ENCODE measurements around the gene CHST3.
"Not testable (repeated sequence)": the region's sequence is repeated elsewhere in the genome, so short reads cannot be mapped to it uniquely, and the experiment has no call there.

CHST3 gene

DNA sequence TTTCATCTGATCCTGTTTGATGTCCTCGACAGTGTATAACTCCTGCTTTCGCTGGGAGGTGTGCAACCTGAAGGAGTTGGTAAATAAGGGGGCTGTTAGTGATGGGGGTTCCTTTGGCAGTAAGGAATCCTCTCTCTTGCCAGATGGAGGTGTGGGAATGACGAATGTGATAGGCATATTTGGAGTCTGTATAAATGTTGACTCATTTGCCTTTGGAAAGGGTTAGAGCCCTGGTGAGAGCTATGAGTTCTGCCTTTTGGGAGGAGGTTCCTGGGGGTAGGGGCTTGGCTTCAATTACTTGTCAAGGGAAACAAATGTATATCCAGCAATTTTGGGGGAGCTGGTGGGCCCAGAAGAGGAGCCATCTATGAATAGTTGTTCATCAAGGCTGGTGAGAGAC lies 11.4 kb upstream of the CHST3 start:
- no peak for DNase-seq

DNA sequence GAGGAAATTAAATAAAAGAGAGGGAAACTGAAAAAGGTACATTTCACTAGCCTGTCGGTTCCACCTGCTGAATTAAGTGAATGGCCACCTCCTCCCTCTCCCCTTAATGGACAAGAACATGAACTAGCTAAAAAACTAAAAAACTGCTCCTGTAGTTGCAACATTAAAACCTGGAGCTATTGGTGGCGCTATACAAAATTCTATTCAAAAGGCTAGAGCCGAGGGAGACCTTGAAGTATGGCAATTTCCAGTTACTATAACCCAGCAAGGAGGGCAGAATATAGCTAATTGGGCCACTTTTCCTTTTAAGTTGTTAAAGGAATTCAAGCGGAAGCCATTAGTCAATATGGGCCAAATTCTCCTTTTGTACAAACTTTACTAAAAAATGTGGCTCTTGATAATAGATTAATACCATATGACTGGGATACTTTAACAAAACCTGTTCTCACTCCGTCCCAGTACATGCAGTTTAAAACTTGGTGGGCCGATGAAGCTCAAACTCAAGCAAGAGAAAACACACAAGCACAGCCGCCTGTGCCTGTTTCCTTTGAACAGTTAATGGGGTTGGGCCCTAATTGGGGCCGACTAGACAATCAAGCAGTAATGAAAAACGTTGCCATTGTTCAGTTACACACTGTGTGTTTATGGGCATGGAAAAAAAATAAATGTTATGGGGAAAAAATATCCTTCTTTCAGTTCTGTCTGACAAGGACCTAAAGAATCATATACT lies 6.5 kb upstream of the CHST3 start:
- DNase-seq = no peak

DNA sequence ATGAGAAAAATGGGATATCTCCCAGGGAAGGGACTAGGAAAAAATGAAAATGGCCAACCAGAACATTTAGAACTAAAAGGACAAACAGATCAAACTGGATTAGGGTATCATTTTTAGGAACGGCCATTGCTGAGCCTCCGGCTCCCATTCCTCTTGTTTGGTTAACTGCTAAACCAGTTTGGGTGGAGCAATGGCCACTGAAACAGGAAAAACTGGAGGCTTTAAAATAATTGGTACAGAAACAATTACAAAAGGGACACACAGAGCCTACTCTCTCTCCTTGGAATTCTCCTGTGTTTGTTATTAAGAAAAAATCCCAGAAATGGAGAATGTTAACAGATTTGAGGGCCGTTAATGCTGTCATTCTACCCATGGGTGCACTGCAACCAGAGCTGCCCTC lies 4.7 kb upstream of the CHST3 start:
- DNase-seq = no peak

DNA sequence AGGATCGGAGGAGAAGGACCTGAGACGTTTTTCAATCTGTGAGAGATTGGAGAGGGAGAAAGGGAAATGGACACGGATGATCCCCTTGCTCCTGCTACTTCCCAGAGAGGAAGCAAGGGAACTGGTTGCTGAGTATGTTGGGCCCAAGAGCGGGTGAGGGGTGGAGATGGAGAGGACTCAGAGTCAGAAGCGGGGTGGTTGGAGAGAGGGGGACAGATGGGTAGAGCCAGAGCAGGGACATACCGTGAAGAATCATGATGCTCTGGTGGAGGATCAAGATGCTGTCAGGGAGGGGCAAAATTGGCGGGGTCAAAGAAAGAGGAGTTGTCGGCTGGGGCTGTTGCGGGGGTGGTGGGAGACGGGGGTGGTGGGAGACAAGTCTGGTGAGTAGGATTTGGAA lies 2.4 kb upstream of the CHST3 start:
- DNase-seq = no peak

DNA sequence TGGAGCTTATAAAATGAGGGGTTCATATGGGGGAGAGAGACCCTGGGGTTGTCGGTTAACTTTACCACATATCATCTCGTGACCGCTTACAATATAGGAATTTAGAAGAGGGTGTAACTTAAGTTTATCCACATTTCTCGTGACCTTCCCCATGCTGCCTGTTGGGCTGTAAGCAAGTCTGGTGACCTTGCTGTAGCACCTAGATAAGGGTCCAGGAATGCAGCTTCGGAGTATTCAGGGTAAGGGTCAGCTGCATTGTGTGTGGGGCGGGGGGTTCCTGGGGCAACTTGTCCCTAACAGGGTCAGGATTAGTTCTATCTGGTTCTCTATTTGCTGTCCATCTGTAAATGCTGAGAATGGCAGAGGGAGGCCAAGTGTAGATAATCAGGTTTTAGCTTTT lies 1.3 kb upstream of the CHST3 start:
- no peak for DNase-seq

DNA sequence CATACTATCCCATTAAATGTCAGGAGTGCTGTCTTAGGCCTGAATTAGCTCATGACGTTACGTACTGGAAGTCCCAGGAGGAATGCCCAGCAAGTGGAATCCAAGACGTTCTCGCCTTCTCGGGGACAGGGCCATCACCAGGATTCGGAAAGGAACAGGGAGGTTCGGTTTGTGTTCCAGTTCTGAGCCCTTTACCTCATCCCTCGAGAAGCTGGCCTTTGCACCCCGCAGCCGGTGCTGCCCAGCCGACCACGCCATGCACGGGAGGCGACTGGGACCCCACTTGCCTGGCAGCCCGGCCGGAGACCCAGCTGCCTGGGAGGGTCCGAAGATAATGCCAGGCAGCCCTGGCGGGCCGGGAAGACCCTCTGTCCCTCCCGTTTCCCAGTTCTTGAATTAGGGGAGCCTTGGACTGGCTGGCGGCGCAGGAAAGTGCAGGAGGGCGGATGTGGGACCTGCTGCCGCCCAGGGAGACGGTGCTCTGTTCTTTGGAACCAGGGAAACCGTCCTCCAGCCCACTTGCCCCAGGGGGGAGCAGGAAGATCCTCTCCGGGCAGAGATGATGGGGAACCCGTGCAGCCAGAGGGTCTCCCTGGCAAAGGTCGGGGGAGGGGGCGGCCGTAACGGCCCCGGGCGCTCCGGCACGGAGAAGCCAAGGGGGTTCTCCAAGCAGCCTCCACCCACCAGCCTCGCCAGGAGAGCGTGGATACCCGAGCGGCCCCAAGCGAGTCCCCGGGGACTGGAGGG lies 671 bp upstream of the CHST3 start:
- DNase-seq = no peak

DNA sequence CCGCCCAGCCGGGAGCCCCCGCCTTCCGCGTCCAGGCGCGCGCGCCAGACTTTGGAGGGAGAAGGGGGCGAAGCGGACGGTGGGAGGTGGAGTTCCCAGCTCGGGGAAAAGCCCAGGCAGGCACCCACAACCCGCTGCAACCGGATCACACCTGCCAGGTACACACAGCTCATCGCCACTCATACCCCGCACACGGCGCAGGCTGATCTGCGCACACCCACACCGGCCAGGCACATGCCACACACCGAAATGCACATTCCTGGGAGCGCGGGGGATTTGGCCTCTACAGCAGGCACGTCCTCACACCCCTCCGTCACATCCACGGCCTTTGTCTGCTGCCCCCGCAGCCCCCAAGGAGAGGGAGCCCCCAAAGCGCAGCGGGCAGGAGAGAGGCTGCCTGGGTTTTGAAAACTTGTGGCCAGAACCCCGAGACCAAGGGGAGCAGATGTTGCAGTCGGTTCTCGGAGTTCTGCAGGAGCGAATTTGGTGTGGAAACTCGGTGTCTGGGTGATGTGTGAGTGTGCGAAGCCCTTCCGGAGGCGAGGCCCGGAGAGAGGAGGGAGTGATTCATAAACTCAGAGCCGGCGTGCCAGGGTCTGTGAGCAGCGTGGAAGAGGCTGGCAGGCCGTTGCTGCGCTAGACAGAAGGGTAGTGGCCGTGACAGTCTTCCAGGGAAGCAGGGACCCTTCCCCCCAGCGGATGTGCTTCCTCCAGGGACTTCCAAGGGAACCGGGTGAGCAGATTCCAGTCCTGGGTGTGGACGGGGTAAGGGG lies 734 bp downstream of the CHST3 start:
- DNase-seq = peak; percentile 43

DNA sequence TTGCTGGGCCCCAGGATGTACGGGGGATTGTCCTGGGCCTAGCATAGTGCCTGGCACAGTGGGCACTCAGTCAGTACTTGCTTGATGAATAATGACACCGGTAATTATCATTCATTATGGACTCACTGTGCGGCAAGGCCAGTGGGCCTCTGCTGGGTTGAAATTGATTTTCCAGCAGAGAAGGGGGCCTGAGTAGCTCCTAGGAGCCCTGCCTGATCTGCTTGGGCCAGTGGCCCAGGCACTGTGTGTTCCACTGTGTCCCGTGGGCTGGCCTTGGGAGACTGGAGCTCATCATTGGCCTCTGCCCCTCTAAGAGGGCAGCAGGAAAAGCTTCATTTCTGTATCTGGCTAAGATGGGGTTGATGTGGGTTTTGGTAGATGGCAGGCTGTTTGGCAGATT lies 1.4 kb downstream of the CHST3 start:
- no peak for DNase-seq

DNA sequence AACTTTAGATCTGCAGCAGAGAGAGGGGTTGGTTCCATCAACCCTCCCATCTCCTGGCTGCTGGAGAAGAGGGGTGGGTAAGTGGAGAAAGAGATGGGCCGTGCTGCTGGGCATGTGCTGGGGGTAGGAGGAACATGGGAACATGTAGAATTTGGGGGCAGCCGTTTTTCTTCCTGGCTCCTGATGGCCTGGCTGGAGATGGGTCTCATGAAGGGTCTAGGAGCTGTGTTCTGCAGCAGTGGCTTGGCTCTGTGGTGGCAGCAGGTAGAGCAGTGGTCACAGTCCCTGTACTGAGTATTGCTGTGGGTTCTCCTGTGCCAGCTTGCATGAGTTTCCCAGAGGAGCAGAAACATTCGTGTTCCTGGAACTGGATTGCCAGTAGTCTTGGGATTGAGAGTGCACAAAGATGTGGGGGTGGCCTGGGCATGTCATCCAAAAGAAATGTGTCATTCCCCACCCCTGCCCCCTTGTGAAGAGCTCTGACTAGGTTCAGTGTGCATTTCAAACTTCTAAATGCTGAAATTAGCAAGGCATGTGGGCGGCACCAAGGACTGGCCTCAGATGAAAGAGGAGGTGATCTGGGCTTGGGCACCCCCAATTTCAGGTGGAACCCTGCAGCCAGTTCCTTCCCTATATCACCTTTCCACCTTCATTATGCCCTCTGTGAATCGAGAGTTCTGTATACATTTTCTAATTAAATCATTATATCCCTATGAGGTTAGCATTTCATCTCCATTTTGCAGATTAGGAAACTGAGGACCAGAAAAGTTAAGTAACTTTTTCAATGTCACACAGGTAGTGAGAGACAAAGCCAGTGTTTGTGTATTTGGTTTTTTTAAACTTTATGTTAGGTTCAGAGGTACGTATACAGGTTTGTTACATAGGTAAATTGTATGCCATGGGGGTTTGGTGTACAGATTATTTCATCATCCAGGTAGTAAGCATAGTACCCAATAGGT lies 2.1 kb downstream of the CHST3 start:
- no peak for DNase-seq

DNA sequence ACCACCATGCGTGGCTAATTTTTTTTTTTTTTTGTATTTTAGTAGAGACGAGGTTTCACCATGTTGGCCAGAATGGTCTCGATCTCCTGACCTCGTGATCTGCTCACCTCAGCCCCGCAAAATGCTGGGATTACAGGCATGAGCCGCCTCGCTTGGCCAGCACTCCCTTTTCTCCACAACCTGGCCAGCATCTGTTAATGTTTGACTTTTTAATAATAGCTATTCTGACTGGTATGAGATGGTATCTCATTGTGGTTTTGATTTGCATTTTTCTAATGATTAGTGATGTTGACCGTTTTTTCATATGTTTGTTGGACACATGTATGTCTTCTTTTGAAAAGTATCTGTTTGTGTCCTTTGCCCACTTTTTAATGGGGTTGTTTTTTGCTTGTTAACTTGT lies 3.8 kb downstream of the CHST3 start:
- not testable (repeated sequence) for DNase-seq

DNA sequence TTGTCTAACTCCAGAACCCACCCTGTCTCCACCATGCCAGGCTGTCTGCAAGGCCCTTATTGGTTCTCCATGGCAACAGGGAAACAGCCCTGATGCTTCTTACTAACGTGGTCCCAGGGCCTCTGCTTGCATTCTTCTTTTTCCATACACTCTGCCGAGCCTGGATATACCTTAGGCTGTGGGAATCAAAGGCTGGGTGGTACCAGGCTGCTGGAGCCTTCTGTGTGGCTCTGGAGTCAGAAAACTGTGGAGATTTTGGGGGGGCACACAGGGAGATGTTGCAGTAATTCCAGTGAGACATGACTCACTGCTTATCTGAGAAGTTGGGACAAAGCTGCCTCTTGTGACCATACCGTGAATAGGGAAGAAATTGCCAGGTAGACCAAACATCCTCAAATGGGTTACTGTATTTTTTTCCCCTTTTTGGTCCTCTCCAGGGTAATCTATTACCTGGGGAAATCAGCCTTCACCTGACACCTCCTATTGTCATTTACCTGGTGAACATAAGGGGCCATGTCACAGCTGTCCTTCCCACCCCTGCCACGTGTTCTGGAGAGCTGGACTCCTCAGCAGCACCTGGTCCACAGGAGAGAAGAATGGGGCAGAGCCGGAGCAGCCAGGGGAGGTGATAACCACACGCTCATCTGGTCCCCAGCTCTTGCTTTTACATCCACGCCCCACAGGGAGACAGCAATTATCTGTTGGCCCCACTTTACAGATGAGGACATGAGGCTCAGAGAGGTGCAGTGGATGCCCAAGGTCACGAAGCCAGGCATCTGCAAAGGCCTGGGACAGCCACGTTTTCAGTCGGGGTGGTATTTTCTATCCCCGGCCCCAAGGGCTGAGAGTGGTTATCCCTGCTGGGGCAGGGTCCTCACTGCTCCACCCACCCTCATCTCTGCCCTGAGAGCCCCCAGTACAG lies 4.6 kb downstream of the CHST3 start:
- no peak for DNase-seq

DNA sequence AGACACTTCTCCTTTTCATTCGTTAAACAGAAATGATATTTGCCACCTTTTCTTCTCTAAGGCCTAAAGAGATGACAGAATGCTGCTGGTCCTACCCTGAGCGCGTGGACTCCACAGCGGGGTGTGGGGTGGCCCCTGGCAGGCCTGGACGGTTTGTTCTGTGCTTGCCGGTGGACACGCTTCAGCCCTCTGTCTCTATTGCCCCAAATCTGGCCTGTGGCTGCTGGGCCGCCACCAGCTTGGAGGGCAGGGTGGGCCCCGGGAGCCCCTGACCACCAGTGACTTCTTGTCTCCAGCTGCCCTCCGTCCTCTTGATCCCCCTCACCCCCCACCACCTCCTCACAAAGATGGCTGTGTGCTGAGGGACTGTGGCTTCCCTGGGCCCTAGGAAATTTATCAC lies 5.7 kb downstream of the CHST3 start:
- no peak for DNase-seq

DNA sequence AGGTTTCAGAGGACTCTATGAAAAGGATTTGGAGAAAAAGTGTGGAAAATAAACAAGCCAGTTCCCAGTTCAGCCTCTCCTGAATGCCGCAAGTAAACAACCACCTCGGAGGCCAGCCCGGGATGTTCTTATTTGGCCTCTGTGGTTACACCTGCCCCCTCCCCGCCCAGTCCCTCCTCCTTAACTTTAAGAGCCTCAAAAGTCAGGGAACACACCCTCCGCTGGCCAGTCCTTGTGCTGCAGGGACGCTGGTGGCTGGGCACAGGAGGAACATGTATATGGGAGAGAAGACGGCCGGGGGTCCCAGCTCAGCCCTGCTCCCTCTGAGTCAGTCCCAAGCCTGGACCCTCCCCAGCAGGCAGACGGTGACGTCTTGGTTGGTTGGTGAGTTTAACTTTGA lies 6.1 kb downstream of the CHST3 start:
- no peak for DNase-seq

DNA sequence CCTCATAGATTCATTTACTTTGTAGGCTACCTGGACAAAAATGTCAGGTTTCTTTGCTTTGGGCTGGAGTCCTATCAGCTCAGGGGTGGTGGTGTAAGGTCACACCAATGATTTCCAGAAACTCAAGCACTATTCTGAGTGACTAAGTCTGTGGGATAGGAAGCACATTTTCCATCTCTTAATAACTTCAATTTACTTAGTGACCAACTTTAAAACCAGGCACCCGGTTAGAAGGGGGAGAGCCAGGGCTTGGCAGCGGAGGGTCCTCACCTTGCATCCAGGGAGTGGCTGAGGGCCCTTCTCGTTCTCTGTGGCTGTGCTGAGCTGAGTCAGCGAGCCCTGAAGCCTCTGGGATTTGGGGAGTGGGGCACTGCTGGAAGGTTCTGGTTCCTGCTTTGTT lies 6.7 kb downstream of the CHST3 start:
- DNase-seq = no peak

DNA sequence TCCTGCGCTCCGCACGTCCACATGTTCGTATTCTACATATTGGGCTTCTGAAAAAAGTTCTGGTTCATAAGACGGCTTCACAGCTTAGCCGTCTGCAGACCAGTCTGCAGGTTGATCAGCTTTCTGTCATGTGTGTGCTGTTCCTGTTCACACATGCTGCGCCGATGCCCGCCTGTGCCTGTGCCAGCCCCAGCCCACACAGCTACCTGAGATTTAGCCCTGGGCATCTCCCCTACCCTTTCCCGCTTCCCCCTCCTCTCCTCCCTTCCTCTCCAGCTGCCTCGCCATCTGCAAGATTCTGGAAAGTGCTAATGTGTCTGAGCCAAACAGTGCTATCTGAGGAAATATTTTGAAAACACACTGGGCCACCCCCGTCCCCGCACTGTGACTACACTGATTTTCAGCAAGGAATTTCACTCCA lies 7.1 kb downstream of the CHST3 start:
- peak; percentile 76 for DNase-seq

DNA sequence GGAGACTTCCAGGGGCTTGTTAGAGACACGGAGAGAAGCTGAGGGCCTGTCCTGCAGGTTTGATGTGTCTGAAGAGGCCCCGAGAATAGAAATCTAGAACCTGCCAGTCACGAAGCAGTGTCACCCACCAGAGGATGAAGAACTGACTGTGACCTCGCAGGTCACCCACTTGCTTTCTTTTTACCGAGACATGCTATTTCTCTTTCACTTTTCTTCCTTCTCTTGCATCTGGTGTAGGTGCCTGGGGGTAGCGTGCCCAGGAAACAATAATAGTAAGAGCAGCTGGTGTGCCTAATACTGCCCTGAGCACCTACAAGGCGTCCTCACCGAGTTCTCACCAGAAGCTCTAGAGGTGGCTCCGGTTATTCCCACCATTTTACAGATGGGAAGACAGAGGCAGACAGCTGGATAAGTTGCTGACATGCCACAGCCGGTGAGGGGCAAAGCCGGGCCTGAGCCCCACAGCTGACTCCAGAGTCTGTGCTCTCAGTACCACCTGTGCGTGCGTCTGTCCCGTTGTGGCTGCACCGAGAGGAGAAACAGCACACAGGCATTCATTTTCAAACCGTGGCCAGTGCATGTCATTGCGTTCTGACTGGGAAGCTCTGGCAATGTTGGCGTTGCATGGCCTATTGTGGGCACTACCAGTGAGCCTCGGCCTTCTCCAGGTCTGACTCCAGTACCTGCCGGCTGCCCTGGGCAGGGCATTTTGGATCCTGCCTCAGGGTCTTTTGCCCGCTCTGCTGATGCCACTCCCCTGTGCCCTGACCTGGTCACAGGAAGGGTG lies 7.8 kb downstream of the CHST3 start:
- peak; percentile 10 for DNase-seq

DNA sequence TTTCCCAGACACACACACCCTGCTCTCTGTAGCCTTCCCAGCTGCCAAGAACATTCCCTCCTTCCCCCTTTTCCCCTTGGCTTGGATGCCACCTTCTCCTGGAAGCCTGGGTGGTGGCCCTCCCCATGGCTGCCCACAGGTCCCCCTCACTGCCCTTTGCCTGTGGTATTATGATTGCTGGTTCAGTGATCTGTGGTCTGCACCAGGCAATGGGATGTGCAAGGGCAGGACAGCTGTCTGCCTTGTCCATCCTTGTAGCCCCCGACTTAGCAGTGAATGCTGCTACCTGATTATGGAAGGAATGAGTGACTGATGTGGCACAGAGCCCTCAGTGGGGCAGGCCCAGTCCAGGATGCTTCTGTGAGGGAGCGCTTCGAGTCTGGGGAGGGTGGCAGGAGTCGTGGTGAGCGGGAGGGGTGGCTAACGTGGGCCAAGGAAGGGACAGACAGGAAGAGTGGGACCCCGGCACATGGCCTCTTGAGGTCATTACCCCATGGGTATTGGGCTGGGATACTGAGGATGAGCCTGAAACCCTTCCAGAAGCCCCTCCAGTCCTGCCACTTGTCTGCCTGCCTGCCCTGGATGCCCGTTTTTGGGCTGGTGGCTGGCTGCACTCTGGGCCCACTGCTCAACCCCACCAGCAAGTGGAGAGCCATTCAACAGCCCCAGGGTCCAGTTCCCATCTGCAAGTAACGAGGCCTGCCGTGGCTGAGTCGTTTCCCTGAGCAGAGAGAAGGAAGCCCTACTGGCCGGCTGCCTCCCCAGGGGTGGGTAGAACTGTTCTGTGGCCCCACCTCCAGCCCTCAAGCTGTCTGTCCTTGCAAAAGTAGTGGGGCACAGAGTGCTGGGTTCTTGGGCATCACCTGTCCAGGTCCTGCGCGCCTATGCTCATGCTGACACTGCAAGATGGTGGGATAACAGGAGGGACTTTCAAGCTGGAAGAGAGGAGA lies 8.8 kb downstream of the CHST3 start:
- DNase-seq = no peak

DNA sequence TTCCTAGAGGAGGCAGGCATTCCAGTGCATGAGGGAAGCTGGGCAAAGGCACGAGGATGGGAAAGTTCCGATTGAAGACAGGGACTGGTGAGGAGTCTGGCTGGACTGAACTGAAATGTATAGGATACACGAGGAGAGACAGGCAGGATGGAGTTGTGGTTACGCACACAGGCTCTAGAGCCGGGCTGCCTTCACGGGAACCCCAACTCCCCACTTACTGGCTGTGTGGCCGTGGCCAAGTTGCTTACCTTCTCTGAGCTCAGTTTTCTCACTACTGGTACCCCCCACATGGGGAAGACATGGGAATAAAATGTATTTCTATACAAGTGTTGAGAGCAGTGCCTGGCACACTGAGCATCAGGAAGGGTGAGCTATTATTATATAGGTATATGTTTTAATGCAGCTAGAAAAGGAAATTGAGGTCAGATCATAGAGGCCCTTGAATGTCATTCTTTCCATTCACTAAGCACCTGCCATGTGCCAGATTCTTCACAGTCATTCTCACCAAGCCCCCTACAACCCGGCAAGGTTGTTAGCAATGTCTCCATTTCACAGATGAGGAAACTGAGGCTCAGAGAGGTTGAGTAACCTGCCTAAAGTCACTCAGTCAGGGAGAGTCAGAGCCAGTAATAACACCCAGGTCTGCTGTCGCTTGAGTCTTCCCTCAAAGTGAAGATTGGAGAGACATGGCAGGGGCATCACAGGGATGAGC lies 9.7 kb downstream of the CHST3 start:
- no peak for DNase-seq

DNA sequence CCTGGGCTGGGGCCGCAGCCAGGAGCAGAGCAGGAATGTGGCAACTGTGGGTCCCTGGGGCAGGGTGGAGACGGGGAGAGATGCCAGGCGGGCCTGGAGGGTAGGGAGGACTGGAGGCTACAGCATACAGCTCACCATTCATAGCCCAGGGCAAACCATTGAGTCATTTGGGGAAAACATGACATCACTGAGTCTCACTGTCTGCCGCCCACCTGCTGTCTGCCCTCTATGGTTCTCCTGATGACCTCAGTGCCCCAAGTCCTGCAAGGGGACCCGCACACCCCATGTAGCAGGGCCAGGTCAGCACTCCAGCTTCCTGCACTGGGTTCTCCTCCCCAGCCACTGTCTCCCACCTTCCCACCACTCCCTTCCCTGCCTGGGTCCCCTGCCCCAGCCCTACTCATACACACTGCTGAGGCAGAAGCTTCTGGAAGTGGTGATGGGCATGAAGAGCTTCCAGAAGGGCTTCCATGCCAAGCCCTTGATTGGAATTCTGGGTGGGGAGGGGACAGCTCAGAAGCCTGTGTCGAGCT lies 10.4 kb downstream of the CHST3 start:
- DNase-seq = no peak
